VCaP (cell line): ENCODE results near the gene AMOT.
A peak's percentile ranks its signal among the peaks of the same experiment; 100 is the strongest.

Experiments
- H3K27ac ChIP-seq: fragments of 450-650 bp; 2 replicates; pipeline ENCODE4 v1.5.1; 2017
- TF ChIP-seq, protein P1 (sequence below): fragments of 450-650 bp; conservative IDR thresholded peaks from 2 replicates; pipeline ENCODE4 v1.5.1; 2017; ENCODE audit warnings: mild to moderate bottlenecking, moderate library complexity

Gene AMOT

DNA sequence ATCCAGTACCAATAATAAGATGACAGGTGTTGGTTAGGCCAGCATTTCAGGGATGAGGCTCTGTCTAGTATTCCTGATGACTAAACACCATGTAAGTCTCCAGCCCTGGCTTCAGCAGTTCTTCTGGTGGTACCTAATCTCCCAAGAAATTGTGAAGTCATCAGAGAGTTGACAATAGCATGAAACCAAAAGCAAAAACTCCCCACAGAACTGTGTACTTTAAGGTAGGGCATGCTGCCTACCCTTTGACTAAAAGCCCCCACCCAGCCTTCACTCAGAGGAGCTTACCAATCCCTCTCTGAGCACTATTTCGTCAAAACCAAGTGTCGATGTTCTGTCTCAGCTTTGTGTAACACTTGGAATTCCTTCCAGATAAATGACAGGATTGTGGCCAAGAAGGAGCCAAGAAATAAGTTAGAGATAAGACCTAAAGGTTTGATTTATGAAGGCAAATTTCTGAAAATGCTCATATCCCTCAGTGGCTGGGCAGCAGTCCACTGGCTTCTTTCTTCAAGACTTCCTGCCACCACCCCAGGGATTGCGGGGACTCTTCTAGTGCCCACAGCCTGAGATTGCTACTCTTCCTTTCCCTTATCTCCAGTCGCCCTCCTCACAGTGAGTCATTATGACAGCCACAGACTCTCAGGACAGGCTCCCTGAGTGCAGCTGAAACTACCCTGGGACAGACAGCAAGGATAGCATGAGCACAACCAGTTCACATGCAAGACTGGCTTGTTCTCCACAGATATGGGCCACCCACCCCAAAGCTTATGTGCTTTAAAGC lies 93.6 kb downstream of the AMOT start:
- H3K27ac ChIP-seq, result no peak overlapping the region
- TF ChIP-seq, protein P1, sequence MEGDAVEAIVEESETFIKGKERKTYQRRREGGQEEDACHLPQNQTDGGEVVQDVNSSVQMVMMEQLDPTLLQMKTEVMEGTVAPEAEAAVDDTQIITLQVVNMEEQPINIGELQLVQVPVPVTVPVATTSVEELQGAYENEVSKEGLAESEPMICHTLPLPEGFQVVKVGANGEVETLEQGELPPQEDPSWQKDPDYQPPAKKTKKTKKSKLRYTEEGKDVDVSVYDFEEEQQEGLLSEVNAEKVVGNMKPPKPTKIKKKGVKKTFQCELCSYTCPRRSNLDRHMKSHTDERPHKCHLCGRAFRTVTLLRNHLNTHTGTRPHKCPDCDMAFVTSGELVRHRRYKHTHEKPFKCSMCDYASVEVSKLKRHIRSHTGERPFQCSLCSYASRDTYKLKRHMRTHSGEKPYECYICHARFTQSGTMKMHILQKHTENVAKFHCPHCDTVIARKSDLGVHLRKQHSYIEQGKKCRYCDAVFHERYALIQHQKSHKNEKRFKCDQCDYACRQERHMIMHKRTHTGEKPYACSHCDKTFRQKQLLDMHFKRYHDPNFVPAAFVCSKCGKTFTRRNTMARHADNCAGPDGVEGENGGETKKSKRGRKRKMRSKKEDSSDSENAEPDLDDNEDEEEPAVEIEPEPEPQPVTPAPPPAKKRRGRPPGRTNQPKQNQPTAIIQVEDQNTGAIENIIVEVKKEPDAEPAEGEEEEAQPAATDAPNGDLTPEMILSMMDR, result no peak

DNA sequence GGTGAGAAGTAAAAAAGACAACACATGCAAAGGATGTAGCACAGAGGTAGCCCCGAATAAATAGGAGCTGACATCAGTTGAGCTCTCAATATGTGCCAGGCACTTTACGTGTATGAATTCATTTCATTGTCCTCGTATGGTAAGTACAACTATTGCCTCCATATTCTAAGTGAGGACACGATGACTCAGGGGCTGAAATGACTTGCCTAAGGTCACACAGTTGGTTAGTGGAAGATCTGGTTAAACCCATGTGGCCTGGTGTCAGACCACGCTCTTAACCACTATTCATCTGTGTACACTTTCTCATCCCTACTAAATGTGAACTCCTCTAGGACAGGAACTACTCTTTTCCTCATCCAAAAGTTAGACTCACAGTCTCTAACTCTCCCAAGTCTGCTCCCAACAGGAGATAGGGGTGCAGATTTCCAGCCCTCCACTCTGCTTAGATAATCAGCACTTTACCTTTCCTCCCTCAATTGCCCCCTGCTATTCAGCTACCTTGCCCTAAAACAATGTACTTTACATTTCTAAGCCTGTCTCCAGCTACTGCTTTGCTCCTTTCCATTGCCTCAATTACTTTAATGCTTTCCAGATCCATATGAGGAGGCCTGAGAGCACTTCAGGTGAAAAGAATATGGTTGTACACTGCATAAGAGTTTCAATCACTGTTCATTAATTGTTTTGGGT lies 102.1 kb downstream of the AMOT start:
- H3K27ac ChIP-seq, result no peak overlapping the region
- TF ChIP-seq, protein P1, result no peak

DNA sequence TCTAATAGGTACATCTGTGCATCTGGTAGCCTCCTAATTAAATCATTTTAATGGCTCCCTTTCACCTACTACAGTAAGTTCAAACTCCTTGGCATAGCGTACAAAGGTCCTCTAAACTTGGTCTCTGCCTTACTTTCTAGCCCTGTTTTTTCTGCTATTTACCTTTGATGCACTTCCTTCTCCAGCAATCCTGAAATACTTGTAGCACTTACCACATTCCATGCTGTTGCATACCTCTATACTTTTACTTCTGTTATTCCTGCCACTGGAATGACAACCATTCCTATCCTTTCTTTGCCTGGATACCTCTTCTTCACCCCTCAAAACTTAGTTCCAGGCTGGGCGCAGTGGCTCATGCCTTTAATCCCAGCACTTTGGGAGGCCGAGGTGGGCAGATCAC lies 104.3 kb downstream of the AMOT start:
- TF ChIP-seq, protein P1, result no peak
- H3K27ac ChIP-seq, result no peak overlapping the region

DNA sequence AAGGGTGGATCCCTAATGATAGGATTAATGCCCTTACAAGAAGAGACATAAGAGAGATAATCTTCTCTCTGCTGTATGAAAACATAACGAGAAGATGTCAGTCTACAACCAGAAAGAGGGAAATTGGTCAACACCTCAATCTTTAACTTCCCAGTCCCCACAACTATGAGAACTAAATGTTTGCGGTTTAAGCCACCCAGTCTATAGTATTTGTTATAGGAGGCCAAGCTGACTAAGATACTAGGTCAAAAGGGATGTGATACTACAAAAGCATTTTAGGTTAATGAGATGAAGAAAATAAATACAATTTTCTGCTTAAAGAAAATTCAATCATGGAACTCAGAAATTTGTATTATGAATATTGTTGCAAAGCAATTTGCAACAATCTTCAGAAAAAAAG lies 105.5 kb downstream of the AMOT start:
- TF ChIP-seq, protein P1, result no peak

DNA sequence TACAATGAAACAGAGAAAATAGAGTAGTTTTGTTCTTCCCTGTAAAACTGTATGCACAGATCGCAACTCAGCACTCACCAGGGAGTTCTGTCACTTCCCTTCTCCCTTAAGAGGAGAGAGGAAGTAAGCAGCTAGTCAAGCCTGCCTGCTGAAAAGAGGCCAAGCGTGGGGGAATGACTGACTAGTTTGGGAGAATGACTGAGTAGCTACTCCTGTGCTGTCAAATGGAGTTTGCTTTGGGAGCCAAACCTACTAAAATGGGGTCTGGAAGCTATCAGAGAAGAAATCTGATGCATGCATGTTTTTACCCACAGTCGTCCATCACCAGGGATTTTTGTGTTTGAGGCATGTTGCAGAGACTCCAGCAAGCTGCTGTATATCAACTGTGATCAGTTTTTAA lies 106.3 kb downstream of the AMOT start:
- no peak overlapping the region for H3K27ac ChIP-seq
- TF ChIP-seq, protein P1, result no peak

More for the DNA sequence above, 105.5 kb downstream of the AMOT start:
- H3K27ac ChIP-seq, result no peak overlapping the region

DNA sequence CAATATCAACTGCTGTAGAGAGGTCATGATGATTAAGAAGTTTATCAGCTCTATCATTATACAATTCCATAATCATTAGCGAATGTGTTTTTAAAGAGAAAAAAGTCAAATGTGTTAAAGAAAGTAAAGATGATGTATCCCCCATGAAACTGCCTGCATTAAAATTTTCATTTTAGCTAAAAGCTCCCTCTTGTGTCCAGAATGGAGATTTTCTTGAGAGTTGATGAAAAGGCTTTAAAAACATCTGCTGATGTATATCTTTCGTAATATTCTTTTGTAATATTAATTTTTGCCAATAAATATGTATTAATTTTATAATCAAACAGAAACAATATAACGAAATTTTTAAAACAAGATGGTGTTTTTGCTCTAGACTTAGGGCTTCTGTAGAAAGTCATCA lies 108.8 kb downstream of the AMOT start:
- no peak overlapping the region for H3K27ac ChIP-seq
- TF ChIP-seq, protein P1, result peak; percentile 33
